ENCODE data around the gene LSM3.

The LSM3 gene

GRCh38 chr3:14240366-14240765 is 61.7 kb downstream of the LSM3 start:
- DNase-seq (ENCODE audit: low read depth in 2 of 2) = no peak

GRCh38 chr3:14241716-14242115 is 63.1 kb downstream of the LSM3 start:
- no peak for DNase-seq (ENCODE audit: low read depth in 2 of 2)

- no peak for DNase-seq (ENCODE audit: low read depth in 2 of 2)
Measured at GRCh38 chr3:14242490-14243311, 64.1 kb downstream of the LSM3 start.

GRCh38 chr3:14243782-14244181 is 65.2 kb downstream of the LSM3 start:
- no peak for DNase-seq (ENCODE audit: low read depth in 2 of 2)

- DNase-seq (ENCODE audit: low read depth in 2 of 2) = no peak
Measured at GRCh38 chr3:14244521-14245247, 66.1 kb downstream of the LSM3 start.

GRCh38 chr3:14245248-14245639 is 66.6 kb downstream of the LSM3 start:
- no peak for DNase-seq (ENCODE audit: low read depth in 2 of 2)

- no peak for DNase-seq (ENCODE audit: low read depth in 2 of 2)
Measured at GRCh38 chr3:14245822-14246221, 67.2 kb downstream of the LSM3 start.

GRCh38 chr3:14246414-14246813 is 67.8 kb downstream of the LSM3 start:
- DNase-seq (ENCODE audit: low read depth in 2 of 2) = no peak

- DNase-seq (ENCODE audit: low read depth in 2 of 2) = no peak
Measured at GRCh38 chr3:14248477-14248848, 69.8 kb downstream of the LSM3 start.

GRCh38 chr3:14248849-14249523 is 70.4 kb downstream of the LSM3 start:
- DNase-seq (ENCODE audit: low read depth in 2 of 2) = no peak

Measured in stimulated activated CD4-positive, alpha-beta T cell treated with anti-CD3 and anti-CD28 coated beads, Interleukin-12 subunit alpha, Interleukin-12 subunit beta, amount 100 ng/mL, for 24 hours (primary cell).